ENCODE measurements around the gene INMT.

INMT gene

DNA sequence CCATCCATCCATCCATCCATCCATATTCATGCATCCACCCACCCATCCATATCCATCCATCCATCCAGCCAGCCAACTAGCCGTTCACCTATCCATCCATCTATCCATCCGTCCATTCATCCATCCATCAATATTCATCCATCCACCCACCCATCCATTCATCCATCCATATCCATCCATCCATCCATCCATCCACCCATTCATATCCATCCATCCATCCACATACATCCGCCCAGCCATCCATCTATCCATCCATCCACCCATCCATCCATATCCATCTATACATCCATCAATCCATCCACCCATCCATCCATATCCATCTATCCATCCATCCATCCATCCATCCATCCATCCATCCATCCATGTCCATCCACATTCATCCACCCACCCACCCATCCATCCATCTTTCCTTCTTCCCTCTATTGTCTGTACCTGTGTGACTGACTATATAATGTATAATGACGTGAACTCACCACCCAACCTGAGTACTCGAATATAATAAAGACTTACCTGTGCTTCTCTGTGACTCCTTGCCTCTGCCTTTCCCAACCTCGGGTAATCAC lies 2.5 kb downstream of the INMT start:
- H2AK5ac ChIP-seq (ENCODE audit: low read length): no peak overlapping the region
- no peak for DNase-seq
- H3K79me2 ChIP-seq (ENCODE audit: control insufficient read depth, insufficient read depth, low read length, poor library complexity): no peaks in the 10 kb centered on the region
- no peak overlapping the region for H2BK12ac ChIP-seq (ENCODE audit: low read length)
- no peak overlapping the region for H4K91ac ChIP-seq (ENCODE audit: low read depth, low read length)
- peaks cover 9% of the 10 kb centered on the region for H3K9me3 ChIP-seq (ENCODE audit: insufficient read depth, low read depth, low read length)
- H3K27ac ChIP-seq (ENCODE audit: low read depth, low read length): no peak overlapping the region
- H2BK5ac ChIP-seq (ENCODE audit: low read depth, low read length, poor library complexity): no peak overlapping the region
- H4K12ac ChIP-seq (ENCODE audit: low read depth, low read length): no peak overlapping the region
- H3K9ac ChIP-seq (ENCODE audit: low read length): no peak overlapping the region
- peaks cover 0 to 3% of the 10 kb centered on the region in 2 experiments for H3K4me1 ChIP-seq (ENCODE audit: control insufficient read depth in 1 of 2, insufficient read depth in 2 of 2, low read length in 2 of 2)
- peak overlapping the region; percentile 37 for H3K4me3 ChIP-seq (ENCODE audit: low read depth, low read length)
- no peak overlapping the region for H3K18ac ChIP-seq (ENCODE audit: low read length)
- WGBS (ENCODE audit: extremely low coverage, insufficient coverage, insufficient read length): 100% methylated on average over 3 of the region's 6 CpGs
- no peaks in the 10 kb centered on the region for H3K36me3 ChIP-seq (ENCODE audit: control insufficient read depth in 1 of 2, insufficient read depth in 2 of 2, low read length in 2 of 2)
- no peak overlapping the region for H4K8ac ChIP-seq (ENCODE audit: low read depth, low read length)
- no peaks in the 10 kb centered on the region for H3K79me1 ChIP-seq (ENCODE audit: low read length)
- H3K27me3 ChIP-seq (ENCODE audit: insufficient read depth, low read length): no peaks in the 10 kb centered on the region
- no peak overlapping the region for H3K23ac ChIP-seq (ENCODE audit: low read length)
- H2AFZ ChIP-seq (ENCODE audit: insufficient read depth, low read length, poor library complexity): no peak overlapping the region
- H3K4me2 ChIP-seq (ENCODE audit: low read length): no peak overlapping the region
- H3K14ac ChIP-seq (ENCODE audit: low read length): no peak overlapping the region
- H2BK120ac ChIP-seq (ENCODE audit: insufficient read depth, low read length, poor library complexity): no peak overlapping the region
- H3K4ac ChIP-seq (ENCODE audit: low read depth, low read length): no peak overlapping the region

DNA sequence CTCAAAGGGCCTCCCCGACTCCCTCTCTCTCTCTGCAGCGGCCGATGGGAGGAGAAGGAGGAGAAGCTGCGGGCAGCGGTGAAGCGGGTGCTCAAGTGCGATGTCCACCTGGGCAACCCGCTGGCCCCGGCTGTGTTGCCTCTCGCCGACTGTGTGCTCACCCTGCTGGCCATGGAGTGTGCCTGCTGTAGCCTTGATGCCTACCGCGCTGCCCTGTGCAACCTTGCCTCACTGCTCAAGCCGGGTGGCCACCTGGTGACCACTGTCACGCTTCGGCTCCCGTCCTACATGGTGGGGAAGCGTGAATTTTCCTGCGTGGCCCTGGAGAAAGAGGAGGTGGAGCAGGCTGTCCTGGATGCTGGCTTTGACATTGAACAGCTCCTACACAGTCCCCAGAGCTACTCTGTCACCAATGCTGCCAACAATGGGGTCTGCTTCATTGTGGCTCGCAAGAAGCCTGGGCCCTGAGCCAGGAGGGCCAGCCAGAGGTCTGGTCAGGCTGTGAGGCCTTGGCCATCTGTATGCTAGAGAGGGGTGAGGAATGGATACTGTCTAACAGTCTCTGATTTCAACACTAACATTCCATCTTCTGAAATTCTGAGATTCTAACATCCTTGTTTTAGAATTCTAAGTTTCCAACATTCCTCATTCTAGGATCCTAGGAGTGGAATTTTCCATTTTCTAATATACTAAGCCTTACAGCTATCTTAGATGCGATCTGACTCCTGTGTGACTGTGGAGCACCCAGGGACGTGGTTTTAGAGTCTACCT lies 3.6 kb downstream of the INMT start:
- Histone ChIP-seq H2AFZ (ENCODE audit: insufficient read depth, low read length, poor library complexity) (no peak overlapping the region), H3K4me2 (ENCODE audit: low read length) (no peak overlapping the region), H3K36me3 (ENCODE audit: control insufficient read depth in 1 of 2, insufficient read depth in 2 of 2, low read length in 2 of 2) (no peaks in the 10 kb centered on the region), H3K79me1 (ENCODE audit: low read length) (no peaks in the 10 kb centered on the region), H4K8ac (ENCODE audit: low read depth, low read length) (no peak overlapping the region), H2BK5ac (ENCODE audit: low read depth, low read length, poor library complexity) (no peak overlapping the region), H2BK12ac (ENCODE audit: low read length) (no peak overlapping the region), H3K27me3 (ENCODE audit: insufficient read depth, low read length) (no peaks in the 10 kb centered on the region), H3K79me2 (ENCODE audit: control insufficient read depth, insufficient read depth, low read length, poor library complexity) (no peaks in the 10 kb centered on the region), H3K9me3 (ENCODE audit: insufficient read depth, low read depth, low read length) (peaks cover 6% of the 10 kb centered on the region), H3K18ac (ENCODE audit: low read length) (no peak overlapping the region), H4K91ac (ENCODE audit: low read depth, low read length) (no peak overlapping the region), H3K4me1 (ENCODE audit: control insufficient read depth in 1 of 2, insufficient read depth in 2 of 2, low read length in 2 of 2) (peaks cover 0 to 3% of the 10 kb centered on the region in 2 experiments), H3K23ac (ENCODE audit: low read length) (no peak overlapping the region), H3K4me3 (ENCODE audit: low read depth, low read length) (no peak overlapping the region), H2BK120ac (ENCODE audit: insufficient read depth, low read length, poor library complexity) (no peak overlapping the region), H3K9ac (ENCODE audit: low read length) (no peak overlapping the region), H4K12ac (ENCODE audit: low read depth, low read length) (no peak overlapping the region), H3K27ac (ENCODE audit: low read depth, low read length) (no peak overlapping the region), H3K4ac (ENCODE audit: low read depth, low read length) (no peak overlapping the region), H3K14ac (ENCODE audit: low read length) (no peak overlapping the region), H2AK5ac (ENCODE audit: low read length) (no peak overlapping the region)
- no CpG with 5 or more reads among the region's 22 CpGs for WGBS (ENCODE audit: extremely low coverage, insufficient coverage, insufficient read length)
- DNase-seq: peak in 1 of 2 donors; percentile 77

DNA sequence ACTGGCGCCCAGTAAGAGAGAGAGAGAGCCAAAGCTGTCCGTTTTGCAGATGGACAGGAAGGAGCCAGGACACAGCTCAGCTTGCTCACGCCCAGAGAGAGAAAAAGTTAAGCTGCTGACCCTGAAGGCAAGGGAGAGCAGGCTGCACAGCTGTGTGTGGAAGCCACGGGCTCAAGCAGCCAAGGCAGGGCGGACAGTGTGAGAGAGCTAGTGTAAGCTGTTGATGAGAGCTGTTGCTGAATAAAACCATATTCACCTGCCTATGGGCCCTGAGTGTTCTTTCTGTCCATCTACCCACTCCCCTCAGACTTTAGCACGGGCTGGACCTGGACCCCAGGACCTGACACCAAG lies 5.4 kb downstream of the INMT start:
- no CpG with 5 or more reads among the region's 6 CpGs for WGBS (ENCODE audit: extremely low coverage, insufficient coverage, insufficient read length)
- Histone ChIP-seq H3K4me3 (ENCODE audit: low read depth, low read length) (no peak overlapping the region), H2BK5ac (ENCODE audit: low read depth, low read length, poor library complexity) (no peak overlapping the region), H2BK12ac (ENCODE audit: low read length) (no peak overlapping the region), H2BK120ac (ENCODE audit: insufficient read depth, low read length, poor library complexity) (no peak overlapping the region), H3K79me2 (ENCODE audit: control insufficient read depth, insufficient read depth, low read length, poor library complexity) (no peaks in the 10 kb centered on the region), H3K27me3 (ENCODE audit: insufficient read depth, low read length) (no peaks in the 10 kb centered on the region), H3K4ac (ENCODE audit: low read depth, low read length) (no peak overlapping the region), H3K9ac (ENCODE audit: low read length) (no peak overlapping the region), H3K23ac (ENCODE audit: low read length) (no peak overlapping the region), H4K12ac (ENCODE audit: low read depth, low read length) (no peak overlapping the region), H3K14ac (ENCODE audit: low read length) (no peak overlapping the region), H3K18ac (ENCODE audit: low read length) (no peak overlapping the region), H3K4me1 (ENCODE audit: control insufficient read depth in 1 of 2, insufficient read depth in 2 of 2, low read length in 2 of 2) (no peaks in the 10 kb centered on the region), H2AFZ (ENCODE audit: insufficient read depth, low read length, poor library complexity) (no peak overlapping the region), H3K36me3 (ENCODE audit: control insufficient read depth in 1 of 2, insufficient read depth in 2 of 2, low read length in 2 of 2) (no peaks in the 10 kb centered on the region), H2AK5ac (ENCODE audit: low read length) (no peak overlapping the region), H4K8ac (ENCODE audit: low read depth, low read length) (no peak overlapping the region), H3K79me1 (ENCODE audit: low read length) (no peaks in the 10 kb centered on the region), H3K27ac (ENCODE audit: low read depth, low read length) (no peak overlapping the region), H4K91ac (ENCODE audit: low read depth, low read length) (no peak overlapping the region), H3K9me3 (ENCODE audit: insufficient read depth, low read depth, low read length) (peaks cover 4% of the 10 kb centered on the region), H3K4me2 (ENCODE audit: low read length) (no peak overlapping the region)
- no peak for DNase-seq

DNA sequence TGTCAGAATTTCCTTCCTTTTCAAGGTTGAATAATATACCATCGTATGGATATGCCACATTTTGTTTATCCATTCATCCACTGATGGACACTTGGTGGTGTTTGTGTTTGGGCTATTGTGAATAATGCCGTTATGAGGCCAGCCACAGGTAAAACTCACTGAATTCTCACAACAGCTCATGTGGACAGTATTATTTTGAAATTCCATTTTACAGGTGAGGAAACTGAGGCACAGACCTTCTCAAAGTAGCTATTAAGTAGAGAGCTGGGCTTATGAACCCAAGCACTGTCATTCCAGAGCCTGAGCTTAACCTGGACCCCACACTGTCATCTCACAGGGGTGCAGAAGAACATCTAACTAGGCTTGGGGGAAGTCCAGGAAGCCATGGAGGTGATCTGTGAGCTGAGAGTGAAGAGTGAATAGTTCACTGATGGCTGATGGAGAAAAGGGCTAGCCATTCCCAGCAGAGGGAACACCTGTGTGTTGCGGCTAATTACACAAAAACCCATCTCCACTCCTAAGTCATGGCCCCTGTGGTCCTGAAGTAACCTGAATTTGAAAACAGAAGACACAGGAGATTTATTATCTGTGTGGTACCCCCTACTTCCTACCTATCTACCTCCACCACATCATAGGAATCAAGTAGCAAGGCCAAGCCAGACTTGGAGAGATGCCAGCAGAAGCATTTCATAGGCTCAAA lies 8.7 kb downstream of the INMT start:
- Histone ChIP-seq H3K14ac (ENCODE audit: low read length) (no peak overlapping the region), H3K9ac (ENCODE audit: low read length) (no peak overlapping the region), H3K9me3 (ENCODE audit: insufficient read depth, low read depth, low read length) (peaks cover 2% of the 10 kb centered on the region), H3K23ac (ENCODE audit: low read length) (no peak overlapping the region), H3K4ac (ENCODE audit: low read depth, low read length) (no peak overlapping the region), H3K18ac (ENCODE audit: low read length) (no peak overlapping the region), H3K4me1 (ENCODE audit: control insufficient read depth in 1 of 2, insufficient read depth in 2 of 2, low read length in 2 of 2) (no peaks in the 10 kb centered on the region), H2BK12ac (ENCODE audit: low read length) (no peak overlapping the region), H4K12ac (ENCODE audit: low read depth, low read length) (no peak overlapping the region), H3K79me2 (ENCODE audit: control insufficient read depth, insufficient read depth, low read length, poor library complexity) (no peaks in the 10 kb centered on the region), H3K27ac (ENCODE audit: low read depth, low read length) (no peak overlapping the region), H2BK120ac (ENCODE audit: insufficient read depth, low read length, poor library complexity) (no peak overlapping the region), H3K4me3 (ENCODE audit: low read depth, low read length) (no peak overlapping the region), H2AK5ac (ENCODE audit: low read length) (no peak overlapping the region), H2AFZ (ENCODE audit: insufficient read depth, low read length, poor library complexity) (no peak overlapping the region), H4K8ac (ENCODE audit: low read depth, low read length) (no peak overlapping the region), H2BK5ac (ENCODE audit: low read depth, low read length, poor library complexity) (no peak overlapping the region), H4K91ac (ENCODE audit: low read depth, low read length) (no peak overlapping the region), H3K79me1 (ENCODE audit: low read length) (no peaks in the 10 kb centered on the region), H3K27me3 (ENCODE audit: insufficient read depth, low read length) (no peaks in the 10 kb centered on the region), H3K36me3 (ENCODE audit: control insufficient read depth in 1 of 2, insufficient read depth in 2 of 2, low read length in 2 of 2) (no peaks in the 10 kb centered on the region), H3K4me2 (ENCODE audit: low read length) (no peak overlapping the region)
- WGBS (ENCODE audit: extremely low coverage, insufficient coverage, insufficient read length): no CpG with 5 or more reads among the region's 3 CpGs
- no peak for DNase-seq

Measured in trophoblast cell (in vitro differentiated cells and primary cell).